ENCODE data around the gene NCOA1.

GRCh38 chr2:24626131-24626530, 135.1 kb downstream of the NCOA1 start:
- TF ChIP-seq NFE2L2 (IDR thresholded peaks at IDR 0.05; ENCODE audit: low read depth, low read length): no peak
- TF ChIP-seq, protein P1, sequence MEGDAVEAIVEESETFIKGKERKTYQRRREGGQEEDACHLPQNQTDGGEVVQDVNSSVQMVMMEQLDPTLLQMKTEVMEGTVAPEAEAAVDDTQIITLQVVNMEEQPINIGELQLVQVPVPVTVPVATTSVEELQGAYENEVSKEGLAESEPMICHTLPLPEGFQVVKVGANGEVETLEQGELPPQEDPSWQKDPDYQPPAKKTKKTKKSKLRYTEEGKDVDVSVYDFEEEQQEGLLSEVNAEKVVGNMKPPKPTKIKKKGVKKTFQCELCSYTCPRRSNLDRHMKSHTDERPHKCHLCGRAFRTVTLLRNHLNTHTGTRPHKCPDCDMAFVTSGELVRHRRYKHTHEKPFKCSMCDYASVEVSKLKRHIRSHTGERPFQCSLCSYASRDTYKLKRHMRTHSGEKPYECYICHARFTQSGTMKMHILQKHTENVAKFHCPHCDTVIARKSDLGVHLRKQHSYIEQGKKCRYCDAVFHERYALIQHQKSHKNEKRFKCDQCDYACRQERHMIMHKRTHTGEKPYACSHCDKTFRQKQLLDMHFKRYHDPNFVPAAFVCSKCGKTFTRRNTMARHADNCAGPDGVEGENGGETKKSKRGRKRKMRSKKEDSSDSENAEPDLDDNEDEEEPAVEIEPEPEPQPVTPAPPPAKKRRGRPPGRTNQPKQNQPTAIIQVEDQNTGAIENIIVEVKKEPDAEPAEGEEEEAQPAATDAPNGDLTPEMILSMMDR (conservative IDR thresholded peaks at IDR 0.05; ENCODE audit: low read depth, low read length): no peak
- no peak for TF ChIP-seq POLR2A (IDR thresholded peaks at IDR 0.05; ENCODE audit: low read depth, low read length)
- no peak for TF ChIP-seq MAFK (IDR thresholded peaks at IDR 0.05; ENCODE audit: low read depth, low read length)
- TF ChIP-seq RFX5 (IDR thresholded peaks at IDR 0.05; ENCODE audit: low read depth, low read length): no peak
- TF ChIP-seq FOS (IDR thresholded peaks at IDR 0.05; ENCODE audit: low read depth, low read length): no peak
- no peak for TF ChIP-seq RAD21 (IDR thresholded peaks at IDR 0.05; ENCODE audit: low read length)
- no peak for TF ChIP-seq BHLHE40 (IDR thresholded peaks at IDR 0.05; ENCODE audit: low read depth, low read length)
- TF ChIP-seq MXI1 (IDR thresholded peaks at IDR 0.05; ENCODE audit: borderline replicate concordance, low read depth, low read length): no peak

Data from IMR-90 (cell line).